DOHH2 (cell line): ENCODE data around the gene CLDN22.

Experiments used
- H3F3A ChIP-seq: fragments of 200-600 bp; sonication (generic), shearing (Covaris generic); 2 replicates; pipeline ENCODE4 v1.6.0; 2016; ENCODE audit warnings: antibody characterized with exemption, mild to moderate bottlenecking; ENCODE audit not compliant: control insufficient read depth, insufficient read depth
- H3K27ac ChIP-seq: fragments of 200-600 bp; sonication (generic); 2 replicates; pipeline ENCODE4 v1.5.1; 2014; ENCODE audit warnings: low read depth, mild to moderate bottlenecking, low read length, moderate library complexity
- H3K27me3 ChIP-seq: fragments of 200-600 bp; sonication (generic); 2 replicates; pipeline ENCODE4 v1.6.1; 2014; ENCODE audit warnings: mild to moderate bottlenecking, low read length, mixed read lengths; ENCODE audit not compliant: control insufficient read depth
- H3K36me3 ChIP-seq: fragments of 200-600 bp; sonication (generic); 2 replicates; pipeline ENCODE4 v1.6.1; 2014; ENCODE audit warnings: mild to moderate bottlenecking, low read length, moderate library complexity, mixed read lengths; ENCODE audit not compliant: control insufficient read depth
- H3K4me1 ChIP-seq: fragments of 200-600 bp; sonication (generic); 2 replicates; pipeline ENCODE4 v1.6.1; 2014; ENCODE audit warnings: mild to moderate bottlenecking, low read length, mixed read lengths; ENCODE audit not compliant: control insufficient read depth
- H3K4me2 ChIP-seq: fragments of 200-600 bp; sonication (generic); 2 replicates; pipeline ENCODE4 v1.6.0; 2014; ENCODE audit warnings: mild to moderate bottlenecking, low read length, moderate library complexity
- H3K4me3 ChIP-seq: fragments of 200-600 bp; sonication (generic); 2 replicates; pipeline ENCODE4 v1.5.1; 2014; ENCODE audit warnings: mild to moderate bottlenecking, low read length, mixed read lengths
- H3K79me2 ChIP-seq: fragments of 200-600 bp; sonication (generic); 2 replicates; pipeline ENCODE4 v1.6.1; 2014; ENCODE audit warnings: mild to moderate bottlenecking, low read length, mixed read lengths; ENCODE audit not compliant: control insufficient read depth
- H3K9me2 ChIP-seq: fragments of 200-600 bp; sonication (generic); replicated peaks from 2 replicates; pipeline ENCODE4 v1.6.1; 2014; ENCODE audit warnings: mild to moderate bottlenecking, low read length, mixed read lengths; ENCODE audit not compliant: control insufficient read depth
- H3K9me3 ChIP-seq: fragments of 200-600 bp; sonication (generic); 2 replicates; pipeline ENCODE4 v1.6.1; 2014; ENCODE audit warnings: antibody characterized with exemption, low read length, mixed read lengths; ENCODE audit not compliant: control insufficient read depth, insufficient read depth
- H4K20me1 ChIP-seq: fragments of 200-600 bp; sonication (generic); 2 replicates; pipeline ENCODE4 v1.6.0; 2014; ENCODE audit warnings: low read depth, mild to moderate bottlenecking, antibody characterized with exemption, low read length, moderate library complexity; ENCODE audit not compliant: control insufficient read depth, insufficient read depth
- CTCF ChIP-seq: fragments of 200-600 bp; sonication (generic); IDR thresholded peaks from one replicate; pipeline ENCODE4 v1.5.1; 2014; ENCODE audit warnings: antibody characterized with exemption, mild to moderate bottlenecking, low read depth, low read length; ENCODE audit not compliant: poor library complexity, severe bottlenecking
- EZH2phosphoT487 ChIP-seq: fragments of 200-600 bp; sonication (generic); IDR thresholded peaks from 2 replicates; pipeline ENCODE4 v1.6.1; 2017; ENCODE audit warnings: borderline replicate concordance, mild to moderate bottlenecking, antibody characterized with exemption, low read length, moderate library complexity, mixed read lengths

CLDN22 gene

GRCh38 chr4:183291070-183291469 is 29.0 kb downstream of the CLDN22 start:
- Histone ChIP-seq H3K27ac (no peak overlapping the region), H3K9me3 (no peaks in the 10 kb centered on the region), H3K36me3 (no peaks in the 10 kb centered on the region), H3K27me3 (no peaks in the 10 kb centered on the region), H3K4me3 (no peak overlapping the region), H3K79me2 (no peaks in the 10 kb centered on the region), H3K4me1 (no peaks in the 10 kb centered on the region), H3K9me2 (no peaks in the 10 kb centered on the region), H4K20me1 (no peaks in the 10 kb centered on the region), H3K4me2 (no peak overlapping the region), H3F3A (no peaks in the 10 kb centered on the region)
- TF ChIP-seq EZH2phosphoT487 (no peak), CTCF (no peak)

- no peaks in the 10 kb centered on the region for H3K4me1 ChIP-seq
- H4K20me1 ChIP-seq, result no peaks in the 10 kb centered on the region
- TF ChIP-seq EZH2phosphoT487 (no peak), CTCF (no peak)
- no peak overlapping the region for H3K27ac ChIP-seq
- no peaks in the 10 kb centered on the region for H3K79me2 ChIP-seq
- H3K4me2 ChIP-seq, result no peak overlapping the region
- no peaks in the 10 kb centered on the region for H3K36me3 ChIP-seq
- no peak overlapping the region for H3K4me3 ChIP-seq
- H3K27me3 ChIP-seq, result no peaks in the 10 kb centered on the region
- H3F3A ChIP-seq, result no peaks in the 10 kb centered on the region
- H3K9me3 ChIP-seq, result no peaks in the 10 kb centered on the region
- no peaks in the 10 kb centered on the region for H3K9me2 ChIP-seq
Observed at GRCh38 chr4:183289688-183290087, 30.4 kb downstream of the CLDN22 start.

- Histone ChIP-seq H3K4me1 (no peaks in the 10 kb centered on the region), H3F3A (no peaks in the 10 kb centered on the region), H3K36me3 (no peaks in the 10 kb centered on the region), H3K27ac (no peak overlapping the region), H4K20me1 (no peaks in the 10 kb centered on the region), H3K4me3 (no peak overlapping the region), H3K4me2 (no peak overlapping the region), H3K9me3 (no peaks in the 10 kb centered on the region), H3K79me2 (no peaks in the 10 kb centered on the region), H3K9me2 (no peaks in the 10 kb centered on the region), H3K27me3 (0 out of 2 replicates have a peak, but pooled peaks cover 2% of the 10 kb centered on the region)
- TF ChIP-seq EZH2phosphoT487 (no peak), CTCF (no peak)
Observed at GRCh38 chr4:183288955-183289354, 31.1 kb downstream of the CLDN22 start.

- no peak overlapping the region for H3K4me3 ChIP-seq
- no peaks in the 10 kb centered on the region for H3F3A ChIP-seq
- H3K9me3 ChIP-seq, result no peaks in the 10 kb centered on the region
- H3K79me2 ChIP-seq, result no peaks in the 10 kb centered on the region
- H3K9me2 ChIP-seq, result no peaks in the 10 kb centered on the region
- no peak overlapping the region for H3K4me2 ChIP-seq
- TF ChIP-seq EZH2phosphoT487 (no peak), CTCF (no peak)
- H3K27ac ChIP-seq, result no peak overlapping the region
- H3K4me1 ChIP-seq, result no peaks in the 10 kb centered on the region
- H3K36me3 ChIP-seq, result no peaks in the 10 kb centered on the region
- no peaks in the 10 kb centered on the region for H4K20me1 ChIP-seq
- H3K27me3 ChIP-seq, result 0 out of 2 replicates have a peak, but pooled peaks cover 2% of the 10 kb centered on the region
Observed at GRCh38 chr4:183287677-183288076, 32.4 kb downstream of the CLDN22 start.
